HepG2 (cell line): ENCODE results near the gene HSPB9.

Source experiments
- BATF2 ChIP-seq: sonication (generic); formaldehyde crosslinking; IDR thresholded peaks from 2 replicates; pipeline ENCODE4 v1.8.0; 2022; ENCODE audit warnings: mild to moderate bottlenecking, missing genetic modification reagents, moderate library complexity
- CTCF ChIP-seq: sonication (generic); formaldehyde crosslinking; IDR thresholded peaks from 2 replicates; pipeline ENCODE4 v1.5.0; 2020; ENCODE audit warnings: mild to moderate bottlenecking, missing genetic modification reagents, moderate library complexity
- HIVEP1 ChIP-seq: sonication (generic); formaldehyde crosslinking; IDR thresholded peaks from 2 replicates; pipeline ENCODE4 v1.4.0; 2020; ENCODE audit warnings: mild to moderate bottlenecking, missing genetic modification reagents
- KLF13 ChIP-seq: sonication (generic); formaldehyde crosslinking; IDR thresholded peaks from 2 replicates; pipeline ENCODE4 v1.4.0; 2020; ENCODE audit warnings: mild to moderate bottlenecking, missing genetic modification reagents
- LBX2 ChIP-seq: sonication (generic); formaldehyde crosslinking; IDR thresholded peaks from 2 replicates; pipeline ENCODE4 v1.5.0; 2020; ENCODE audit warnings: missing genetic modification reagents, mild to moderate bottlenecking, borderline replicate concordance
- MED13 ChIP-seq: sonication (generic); formaldehyde crosslinking; IDR thresholded peaks from 2 replicates; pipeline ENCODE4 v1.5.0; 2020; ENCODE audit warnings: missing genetic modification reagents
- NR3C1 ChIP-seq: sonication (generic); formaldehyde crosslinking; IDR thresholded peaks from 2 replicates; pipeline ENCODE4 v1.4.0; 2020; ENCODE audit warnings: missing genetic modification reagents
- SP1 ChIP-seq, 2 experiments: fragments of 450-650 bp in 1 of 2; sonication (generic) in 1 of 2; formaldehyde crosslinking in 1 of 2; IDR thresholded peaks; 2 replicates each; pipeline versions ENCODE4 v1.4.0 to v1.6.1; 2016 to 2020; ENCODE audit warnings: missing genetic modification reagents in 1 of 2
- ZC3H4 ChIP-seq: sonication (generic); formaldehyde crosslinking; IDR thresholded peaks from 2 replicates; pipeline ENCODE4 v1.4.0; 2020; ENCODE audit warnings: missing genetic modification reagents, borderline replicate concordance
- TF ChIP-seq, protein P1 (sequence below): sonication (generic); formaldehyde crosslinking; IDR thresholded peaks from 2 replicates; pipeline ENCODE4 v1.8.0; 2023; ENCODE audit warnings: mild to moderate bottlenecking, missing genetic modification reagents

DNA sequence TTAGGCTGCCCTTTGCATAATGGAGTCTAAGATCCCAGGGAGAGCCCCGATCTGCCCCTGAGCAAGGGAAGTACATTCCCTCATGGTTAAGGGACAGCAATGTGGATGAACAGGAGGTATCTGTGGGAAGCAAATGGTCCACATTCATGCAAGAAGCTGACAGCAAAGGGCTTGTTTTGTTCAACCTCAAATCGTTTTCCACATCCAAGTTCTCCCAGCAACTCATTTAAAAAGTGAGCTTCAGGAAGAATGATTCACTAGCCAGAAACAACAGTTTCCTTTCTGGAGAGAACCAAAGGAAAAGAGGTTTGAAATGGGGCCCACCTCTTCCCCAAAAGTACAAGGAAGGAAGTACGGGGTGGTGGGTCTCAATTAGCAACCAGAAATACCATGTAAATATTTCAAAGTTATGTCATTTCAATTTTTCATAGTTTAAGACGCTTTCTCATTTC, 9.4 kb downstream of the HSPB9 start:
- no peak for TF ChIP-seq SP1 (IDR thresholded peaks at IDR 0.05)
- TF ChIP-seq SP1 (CRISPR knock-in tag; IDR thresholded peaks at IDR 0.05) = no peak
- TF ChIP-seq CTCF (CRISPR knock-in tag) = no peak
- TF ChIP-seq LBX2 (CRISPR knock-in tag) = no peak
- TF ChIP-seq MED13 (CRISPR knock-in tag) = no peak
- TF ChIP-seq BATF2 = no peak
- TF ChIP-seq KLF13 (CRISPR knock-in tag) = no peak
- TF ChIP-seq, protein P1, sequence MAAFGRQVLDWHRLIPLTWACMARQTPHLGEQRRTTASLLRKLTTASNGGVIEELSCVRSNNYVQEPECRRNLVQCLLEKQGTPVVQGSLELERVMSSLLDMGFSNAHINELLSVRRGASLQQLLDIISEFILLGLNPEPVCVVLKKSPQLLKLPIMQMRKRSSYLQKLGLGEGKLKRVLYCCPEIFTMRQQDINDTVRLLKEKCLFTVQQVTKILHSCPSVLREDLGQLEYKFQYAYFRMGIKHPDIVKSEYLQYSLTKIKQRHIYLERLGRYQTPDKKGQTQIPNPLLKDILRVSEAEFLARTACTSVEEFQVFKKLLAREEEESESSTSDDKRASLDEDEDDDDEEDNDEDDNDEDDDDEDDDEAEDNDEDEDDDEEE = no peak
- TF ChIP-seq NR3C1 (CRISPR knock-in tag) = no peak
- no peak for TF ChIP-seq ZC3H4 (CRISPR knock-in tag)
- no peak for TF ChIP-seq HIVEP1 (CRISPR knock-in tag)
